GM23338 (cell line): ENCODE measurements around the gene SRCAP.
"Not testable (repeated sequence)": the region's sequence is repeated elsewhere in the genome, so short reads cannot be mapped to it uniquely, and the experiment has no call there.

ENCODE experiments used
- CREB1 ChIP-seq: fragments of 250-450 bp; sonication (Bioruptor Pico); IDR thresholded peaks from 2 replicates; pipeline ENCODE4 v1.5.0; 2020; ENCODE audit warnings: low read depth, mild to moderate bottlenecking, moderate library complexity
- EZH2 ChIP-seq: fragments of 200-600 bp; sonication (generic); IDR thresholded peaks from one replicate; pipeline ENCODE4 v1.8.0; 2017; ENCODE audit warnings: antibody characterized with exemption, mild to moderate bottlenecking, low read depth; ENCODE audit not compliant: unreplicated experiment
- EZH2phosphoT487 ChIP-seq: fragments of 200-600 bp; sonication (generic); IDR thresholded peaks from one replicate; pipeline ENCODE4 v1.8.1; 2018; ENCODE audit warnings: antibody characterized with exemption; ENCODE audit not compliant: unreplicated experiment
- POLR2AphosphoS5 ChIP-seq: IDR thresholded peaks from 2 replicates; pipeline ENCODE4 v1.6.1; 2016; ENCODE audit warnings: antibody characterized with exemption, low read depth
- STAT1 ChIP-seq: IDR thresholded peaks from one replicate; pipeline ENCODE4 v1.6.1; 2016; ENCODE audit warnings: antibody characterized with exemption; ENCODE audit not compliant: unreplicated experiment
- ZNF114 ChIP-seq: fragments of 250-450 bp; sonication (Bioruptor Pico); IDR thresholded peaks from 2 replicates; pipeline ENCODE4 v1.5.0; 2020; ENCODE audit warnings: mild to moderate bottlenecking, moderate library complexity
- ZNF331 ChIP-seq: fragments of 250-450 bp; sonication (Bioruptor Pico); IDR thresholded peaks from 2 replicates; pipeline ENCODE4 v1.5.0; 2020; ENCODE audit warnings: low read depth, mild to moderate bottlenecking, moderate library complexity
- TF ChIP-seq, protein P1 (sequence below), 2 experiments: fragments of 200-600 bp in 1 of 2; sonication (generic) in 1 of 2; conservative IDR thresholded peaks; 2 replicates each; pipeline versions ENCODE4 v1.5.1 to v1.6.1; 2016 to 2017; ENCODE audit warnings: antibody characterized with exemption in 2 of 2, low read depth in 2 of 2, mild to moderate bottlenecking in 2 of 2, moderate library complexity in 1 of 2
- TF ChIP-seq, protein P2 (sequence below): IDR thresholded peaks from one replicate; pipeline ENCODE4 v1.6.1; 2018; ENCODE audit warnings: antibody characterized with exemption; ENCODE audit not compliant: unreplicated experiment

- TF ChIP-seq, protein P1, sequence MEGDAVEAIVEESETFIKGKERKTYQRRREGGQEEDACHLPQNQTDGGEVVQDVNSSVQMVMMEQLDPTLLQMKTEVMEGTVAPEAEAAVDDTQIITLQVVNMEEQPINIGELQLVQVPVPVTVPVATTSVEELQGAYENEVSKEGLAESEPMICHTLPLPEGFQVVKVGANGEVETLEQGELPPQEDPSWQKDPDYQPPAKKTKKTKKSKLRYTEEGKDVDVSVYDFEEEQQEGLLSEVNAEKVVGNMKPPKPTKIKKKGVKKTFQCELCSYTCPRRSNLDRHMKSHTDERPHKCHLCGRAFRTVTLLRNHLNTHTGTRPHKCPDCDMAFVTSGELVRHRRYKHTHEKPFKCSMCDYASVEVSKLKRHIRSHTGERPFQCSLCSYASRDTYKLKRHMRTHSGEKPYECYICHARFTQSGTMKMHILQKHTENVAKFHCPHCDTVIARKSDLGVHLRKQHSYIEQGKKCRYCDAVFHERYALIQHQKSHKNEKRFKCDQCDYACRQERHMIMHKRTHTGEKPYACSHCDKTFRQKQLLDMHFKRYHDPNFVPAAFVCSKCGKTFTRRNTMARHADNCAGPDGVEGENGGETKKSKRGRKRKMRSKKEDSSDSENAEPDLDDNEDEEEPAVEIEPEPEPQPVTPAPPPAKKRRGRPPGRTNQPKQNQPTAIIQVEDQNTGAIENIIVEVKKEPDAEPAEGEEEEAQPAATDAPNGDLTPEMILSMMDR (conservative IDR thresholded peaks at IDR 0.05; ENCODE audit: low read depth in 2 of 2), result not testable (repeated sequence)
- TF ChIP-seq POLR2AphosphoS5; EZH2phosphoT487; STAT1; EZH2; ZNF114 (CRISPR knock-in tag); ZNF331; CREB1 (CRISPR knock-in tag): not testable (repeated sequence)
- TF ChIP-seq, protein P2, sequence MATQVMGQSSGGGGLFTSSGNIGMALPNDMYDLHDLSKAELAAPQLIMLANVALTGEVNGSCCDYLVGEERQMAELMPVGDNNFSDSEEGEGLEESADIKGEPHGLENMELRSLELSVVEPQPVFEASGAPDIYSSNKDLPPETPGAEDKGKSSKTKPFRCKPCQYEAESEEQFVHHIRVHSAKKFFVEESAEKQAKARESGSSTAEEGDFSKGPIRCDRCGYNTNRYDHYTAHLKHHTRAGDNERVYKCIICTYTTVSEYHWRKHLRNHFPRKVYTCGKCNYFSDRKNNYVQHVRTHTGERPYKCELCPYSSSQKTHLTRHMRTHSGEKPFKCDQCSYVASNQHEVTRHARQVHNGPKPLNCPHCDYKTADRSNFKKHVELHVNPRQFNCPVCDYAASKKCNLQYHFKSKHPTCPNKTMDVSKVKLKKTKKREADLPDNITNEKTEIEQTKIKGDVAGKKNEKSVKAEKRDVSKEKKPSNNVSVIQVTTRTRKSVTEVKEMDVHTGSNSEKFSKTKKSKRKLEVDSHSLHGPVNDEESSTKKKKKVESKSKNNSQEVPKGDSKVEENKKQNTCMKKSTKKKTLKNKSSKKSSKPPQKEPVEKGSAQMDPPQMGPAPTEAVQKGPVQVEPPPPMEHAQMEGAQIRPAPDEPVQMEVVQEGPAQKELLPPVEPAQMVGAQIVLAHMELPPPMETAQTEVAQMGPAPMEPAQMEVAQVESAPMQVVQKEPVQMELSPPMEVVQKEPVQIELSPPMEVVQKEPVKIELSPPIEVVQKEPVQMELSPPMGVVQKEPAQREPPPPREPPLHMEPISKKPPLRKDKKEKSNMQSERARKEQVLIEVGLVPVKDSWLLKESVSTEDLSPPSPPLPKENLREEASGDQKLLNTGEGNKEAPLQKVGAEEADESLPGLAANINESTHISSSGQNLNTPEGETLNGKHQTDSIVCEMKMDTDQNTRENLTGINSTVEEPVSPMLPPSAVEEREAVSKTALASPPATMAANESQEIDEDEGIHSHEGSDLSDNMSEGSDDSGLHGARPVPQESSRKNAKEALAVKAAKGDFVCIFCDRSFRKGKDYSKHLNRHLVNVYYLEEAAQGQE, result not testable (repeated sequence)
Measured at GRCh38 chr16:30696646-30697045, 2.3 kb upstream of the SRCAP start.
